Lung (tissue), 12 donors: ENCODE results near the gene ZBTB7B. TPM values are rescaled to one million over a fixed set of nuclear protein-coding genes. Genes with fewer than 3 reads are reported as not detected.

ENCODE experiments used
- ATAC-seq: fragments of 200-7000 bp; cut with Tn5 transposase; one replicate; pipeline ENCODE4 v1.9.1; 2020; ENCODE audit warnings: moderate number of reproducible peaks; ENCODE audit not compliant: insufficient read depth, low FRiP score
- DNase-seq, 3 donors: peaks; one replicate each; pipeline ENCODE4 v3.0.0-alpha.2; 2013 to 2017
- H3K27ac ChIP-seq, 2 donors: one replicate each; pipeline ENCODE4 v1.5.1; 2013; ENCODE audit warnings: mild to moderate bottlenecking in 2 of 2, moderate library complexity in 2 of 2, control low read depth in 1 of 2, inconsistent platforms in 1 of 2, low read depth in 1 of 2, low read length in 1 of 2
- H3K27me3 ChIP-seq, 3 donors: one replicate each; pipeline ENCODE4 v1.5.1; 2013; ENCODE audit warnings: low read length in 2 of 3; ENCODE audit not compliant: control insufficient read depth in 3 of 3, insufficient read depth in 3 of 3
- H3K36me3 ChIP-seq, 4 donors: one replicate each; pipeline ENCODE4 v1.5.1; 2013; ENCODE audit warnings: low read length in 4 of 4, mild to moderate bottlenecking in 1 of 4, moderate library complexity in 1 of 4; ENCODE audit not compliant: control insufficient read depth in 4 of 4, insufficient read depth in 4 of 4
- H3K4me1 ChIP-seq, 5 donors: one replicate each; pipeline ENCODE4 v1.5.1; 2013; ENCODE audit warnings: low read length in 5 of 5, mild to moderate bottlenecking in 2 of 5, moderate library complexity in 1 of 5; ENCODE audit not compliant: control insufficient read depth in 5 of 5, insufficient read depth in 5 of 5
- H3K4me3 ChIP-seq: one replicate; pipeline ENCODE4 v1.5.1; 2013; ENCODE audit warnings: mild to moderate bottlenecking, control low read depth, moderate library complexity
- H3K9ac ChIP-seq, 2 donors: one replicate each; pipeline ENCODE4 v1.5.1; 2013; ENCODE audit warnings: low read length in 2 of 2, control low read depth in 1 of 2; ENCODE audit not compliant: insufficient read depth in 1 of 2
- H3K9me3 ChIP-seq, 4 donors: one replicate each; pipeline ENCODE4 v1.5.1; 2013; ENCODE audit warnings: low read length in 3 of 4, mild to moderate bottlenecking in 1 of 4, moderate library complexity in 1 of 4; ENCODE audit not compliant: control insufficient read depth in 4 of 4, insufficient read depth in 3 of 4
- WGBS, 2 donors: extraction: QIAGEN DNeasy Blood & Tissue Kit; methylation state at CpG; one replicate each; pipeline ENCODE4 v1.1.7; 2013; 5-methylcytosine and 5-hydroxymethylcytosine counted together
- polyA plus RNA-seq, 2 donors: library from polyadenylated mRNA; stranded (reverse); fragments of 200-250 nt; gene quantifications; one replicate each; pipeline ENCODE4 v1.2.1, GENCODE V29; 2013
- total RNA-seq, 2 donors: library from RNA; depleted of rRNA in 1 of 2; stranded (reverse); fragments of >200 nt in 1 of 2; gene quantifications; one replicate each; pipeline ENCODE4 v1.2.1, GENCODE V29; 2014 to 2021
- TF ChIP-seq, protein P1 (sequence below): IDR thresholded peaks from 2 replicates; pipeline ENCODE4 v1.5.1; 2012; ENCODE audit warnings: mild to moderate bottlenecking; ENCODE audit errors: control extremely low read depth, extremely low read depth
- donor health status: control.
- donor health status: control.
- donor health status: Bipolar disorder and iron deficiency.
- donor health status: healthy.
- donor health status: DM: yes; HTN: yes; CAD: no.

The ZBTB7B gene
- total and polyA plus RNA-seq, 4 donors = 41.9 to 83.3 (median 55.2) TPM

DNA sequence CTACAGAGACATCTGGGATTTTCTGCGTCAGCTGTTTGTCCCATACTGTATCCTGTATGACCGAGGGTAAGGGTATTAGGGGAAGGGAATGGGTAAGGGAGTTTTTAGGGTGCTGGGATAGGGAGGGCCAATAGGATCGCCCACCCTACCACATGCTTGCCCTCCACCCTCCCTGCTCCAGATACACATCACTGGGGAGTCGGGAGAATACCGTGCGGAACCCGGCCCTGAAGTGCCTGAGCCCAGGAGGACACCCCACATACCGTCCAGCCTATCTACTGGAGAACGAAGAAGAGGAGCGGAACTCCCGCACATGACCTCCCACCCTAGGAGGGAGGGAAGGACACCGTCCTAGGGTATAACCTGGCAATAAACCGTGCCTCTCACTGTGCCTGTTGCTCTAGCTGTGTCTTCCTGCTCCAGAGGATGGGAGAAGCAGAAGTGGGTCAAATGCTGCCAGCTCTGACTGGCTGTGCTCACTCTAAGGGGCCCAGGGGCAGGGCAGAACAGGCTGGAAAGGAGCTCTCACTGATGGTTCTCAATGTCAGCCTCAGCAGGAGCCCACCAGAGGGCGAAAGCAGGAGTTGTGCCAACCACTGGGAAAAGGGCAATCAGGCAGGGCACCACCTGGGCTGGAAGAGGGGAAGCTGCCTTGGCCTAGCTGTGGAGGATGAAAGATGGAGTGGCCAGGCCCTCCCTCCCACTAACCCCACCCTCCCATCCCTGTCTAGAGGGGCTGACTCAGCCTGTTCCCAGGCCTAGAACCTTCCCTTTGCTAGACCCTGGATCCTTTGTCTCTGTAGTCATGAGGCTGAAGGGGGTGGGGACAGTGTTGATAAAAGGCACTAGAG is 9.7 kb upstream of the ZBTB7B start:
- TF ChIP-seq, protein P1, sequence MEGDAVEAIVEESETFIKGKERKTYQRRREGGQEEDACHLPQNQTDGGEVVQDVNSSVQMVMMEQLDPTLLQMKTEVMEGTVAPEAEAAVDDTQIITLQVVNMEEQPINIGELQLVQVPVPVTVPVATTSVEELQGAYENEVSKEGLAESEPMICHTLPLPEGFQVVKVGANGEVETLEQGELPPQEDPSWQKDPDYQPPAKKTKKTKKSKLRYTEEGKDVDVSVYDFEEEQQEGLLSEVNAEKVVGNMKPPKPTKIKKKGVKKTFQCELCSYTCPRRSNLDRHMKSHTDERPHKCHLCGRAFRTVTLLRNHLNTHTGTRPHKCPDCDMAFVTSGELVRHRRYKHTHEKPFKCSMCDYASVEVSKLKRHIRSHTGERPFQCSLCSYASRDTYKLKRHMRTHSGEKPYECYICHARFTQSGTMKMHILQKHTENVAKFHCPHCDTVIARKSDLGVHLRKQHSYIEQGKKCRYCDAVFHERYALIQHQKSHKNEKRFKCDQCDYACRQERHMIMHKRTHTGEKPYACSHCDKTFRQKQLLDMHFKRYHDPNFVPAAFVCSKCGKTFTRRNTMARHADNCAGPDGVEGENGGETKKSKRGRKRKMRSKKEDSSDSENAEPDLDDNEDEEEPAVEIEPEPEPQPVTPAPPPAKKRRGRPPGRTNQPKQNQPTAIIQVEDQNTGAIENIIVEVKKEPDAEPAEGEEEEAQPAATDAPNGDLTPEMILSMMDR = no peak
- peaks cover 0 to 22% (median 5%) of the 10 kb centered on the region in 4 donors for H3K36me3 ChIP-seq
- no peak overlapping the region for H3K27ac ChIP-seq
- 82 to 85% methylated on average over 14 of the region's 14 CpGs for WGBS, 2 donors
- H3K9me3 ChIP-seq = no peaks in the 10 kb centered on the region
- no peak for DNase-seq
- H3K4me3 ChIP-seq = no peak overlapping the region
- H3K9ac ChIP-seq = no peak overlapping the region
- no peaks in the 10 kb centered on the region for H3K27me3 ChIP-seq
- ATAC-seq = no peak
- H3K4me1 ChIP-seq = no peaks in the 10 kb centered on the region

DNA sequence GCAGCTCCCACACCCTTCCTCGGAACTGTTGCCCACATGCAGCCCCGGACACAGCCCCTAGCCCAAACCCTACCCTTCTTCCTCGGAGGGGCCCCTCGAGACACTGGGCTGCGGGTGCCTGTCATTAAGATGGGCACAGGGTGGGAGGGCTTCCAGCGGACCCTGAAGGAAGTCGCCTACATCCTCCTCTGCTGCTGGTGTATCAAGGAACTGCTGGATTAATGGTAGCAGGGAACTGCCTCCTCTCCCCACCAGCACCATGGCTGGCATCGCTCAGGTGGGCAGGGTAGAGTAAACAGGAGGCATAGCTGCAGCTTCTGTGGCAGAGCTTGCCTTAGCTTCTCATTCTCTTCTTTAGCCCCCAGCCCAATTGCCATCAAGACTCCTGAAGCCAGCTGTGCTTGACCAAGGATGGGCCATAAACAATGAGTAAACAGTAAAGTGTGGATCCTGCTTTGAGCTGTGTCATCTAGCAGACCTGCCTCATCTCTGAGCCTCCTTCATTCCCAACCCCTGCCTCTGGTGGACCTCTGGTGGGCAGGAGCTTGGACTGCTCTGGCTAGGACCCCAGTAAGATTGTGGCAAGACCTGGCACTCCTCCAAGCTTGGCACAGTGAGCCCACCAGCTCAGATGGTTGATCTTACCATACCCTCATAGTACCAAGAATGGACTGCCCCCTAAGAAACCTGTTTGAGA is 8.9 kb upstream of the ZBTB7B start, which contains the start of gene LENEP:
Gene LENEP, plus strand, starts transcription at position 15 of the 697 bp plus-strand sequence. Its CDS starts 22 bp downstream, at position 37.
- WGBS, 2 donors = 78 to 81% methylated on average over 8 of the region's 8 CpGs
- H3K27ac ChIP-seq = no peak within 1 kb of the TSS
- H3K27me3 ChIP-seq = no peaks in the 10 kb centered on the region
- DNase-seq (no peak), ATAC-seq (no peak)
- H3K9ac ChIP-seq = no peak within 1 kb of the TSS
- H3K4me3 ChIP-seq = no peak within 1 kb of the TSS
- H3K36me3 ChIP-seq = peaks cover 0 to 15% (median 3%) of the 10 kb centered on the region in 4 donors
- peaks cover 0 to 2% (median 0%) of the 10 kb centered on the region in 5 donors for H3K4me1 ChIP-seq
- H3K9me3 ChIP-seq = no peaks in the 10 kb centered on the region
- TF ChIP-seq, protein P1 = no peak

DNA sequence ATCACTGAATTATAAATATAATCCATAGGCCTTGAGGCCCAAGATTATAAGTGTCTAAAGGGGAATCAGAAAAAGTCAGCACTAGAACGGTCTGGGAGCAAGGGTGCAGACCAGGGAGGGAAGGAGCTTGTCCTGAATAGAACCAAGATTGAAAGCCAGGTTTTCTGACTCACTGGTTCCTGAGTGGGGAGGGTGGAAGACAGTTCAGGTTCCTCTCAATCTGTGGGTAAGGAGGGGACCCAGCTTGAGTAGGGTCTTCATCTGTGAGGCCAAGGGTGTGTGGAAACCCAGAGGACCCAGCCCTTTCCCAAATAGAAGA is 8.4 kb upstream of the ZBTB7B start:
- no peaks in the 10 kb centered on the region for H3K9me3 ChIP-seq
- no peak overlapping the region for H3K9ac ChIP-seq
- 71 to 79% methylated on average over 1 of the region's 1 CpG for WGBS, 2 donors
- peaks cover 0 to 11% (median under 1%) of the 10 kb centered on the region in 4 donors for H3K36me3 ChIP-seq
- H3K27me3 ChIP-seq = no peaks in the 10 kb centered on the region
- DNase-seq (no peak), ATAC-seq (no peak)
- TF ChIP-seq, protein P1 = no peak
- no peak overlapping the region for H3K4me3 ChIP-seq
- no peak overlapping the region for H3K27ac ChIP-seq
- peaks cover 0 to 8% (median 1%) of the 10 kb centered on the region in 5 donors for H3K4me1 ChIP-seq
